NB4 (cell line): Measurements from ENCODE around the gene AKT1S1.

Source experiments
- MAX ChIP-seq: IDR thresholded peaks from 2 replicates; pipeline ENCODE4 v1.6.1; 2011; ENCODE audit warnings: low read depth, low read length
- MYC ChIP-seq: IDR thresholded peaks from 2 replicates; pipeline ENCODE4 v1.6.1; 2011; ENCODE audit warnings: low read depth, low read length
- POLR2A ChIP-seq: IDR thresholded peaks from 2 replicates; pipeline ENCODE4 v1.6.1; 2011; ENCODE audit warnings: mild to moderate bottlenecking; ENCODE audit not compliant: insufficient read length; ENCODE audit errors: extremely low read depth
- TF ChIP-seq, protein P1 (sequence below): IDR thresholded peaks from one replicate; pipeline ENCODE4 v1.5.1; 2012; ENCODE audit warnings: low read depth, low read length

DNA sequence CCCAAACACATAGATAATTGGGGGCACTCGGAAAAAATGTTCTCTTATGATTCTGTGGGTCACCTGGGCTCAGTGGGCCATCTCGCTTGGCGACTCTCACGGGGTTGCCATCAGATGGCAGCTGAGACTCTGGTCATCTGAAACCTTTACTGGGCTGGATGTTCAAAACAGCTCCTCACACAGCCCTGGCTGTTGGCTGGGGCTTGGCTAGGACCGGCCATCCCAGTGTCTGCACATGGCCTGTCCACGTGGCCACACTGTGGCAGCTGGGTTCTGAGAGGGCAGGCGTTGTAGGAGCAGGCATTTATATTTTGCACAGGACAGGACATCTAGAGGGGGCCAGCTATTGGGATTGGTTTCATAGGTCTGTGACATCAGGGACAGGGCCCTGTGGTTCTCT lies 43.6 kb downstream of the AKT1S1 start:
- TF ChIP-seq, protein P1, sequence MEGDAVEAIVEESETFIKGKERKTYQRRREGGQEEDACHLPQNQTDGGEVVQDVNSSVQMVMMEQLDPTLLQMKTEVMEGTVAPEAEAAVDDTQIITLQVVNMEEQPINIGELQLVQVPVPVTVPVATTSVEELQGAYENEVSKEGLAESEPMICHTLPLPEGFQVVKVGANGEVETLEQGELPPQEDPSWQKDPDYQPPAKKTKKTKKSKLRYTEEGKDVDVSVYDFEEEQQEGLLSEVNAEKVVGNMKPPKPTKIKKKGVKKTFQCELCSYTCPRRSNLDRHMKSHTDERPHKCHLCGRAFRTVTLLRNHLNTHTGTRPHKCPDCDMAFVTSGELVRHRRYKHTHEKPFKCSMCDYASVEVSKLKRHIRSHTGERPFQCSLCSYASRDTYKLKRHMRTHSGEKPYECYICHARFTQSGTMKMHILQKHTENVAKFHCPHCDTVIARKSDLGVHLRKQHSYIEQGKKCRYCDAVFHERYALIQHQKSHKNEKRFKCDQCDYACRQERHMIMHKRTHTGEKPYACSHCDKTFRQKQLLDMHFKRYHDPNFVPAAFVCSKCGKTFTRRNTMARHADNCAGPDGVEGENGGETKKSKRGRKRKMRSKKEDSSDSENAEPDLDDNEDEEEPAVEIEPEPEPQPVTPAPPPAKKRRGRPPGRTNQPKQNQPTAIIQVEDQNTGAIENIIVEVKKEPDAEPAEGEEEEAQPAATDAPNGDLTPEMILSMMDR: no peak
- TF ChIP-seq MYC (no peak), MAX (no peak), POLR2A (no peak)
